ENCODE measurements around the gene DNAJB12.

Gene DNAJB12

GRCh38 chr10:72316748-72317435 is 37.8 kb downstream of the DNAJB12 start:
- H2AFZ ChIP-seq (ENCODE audit: low read depth, low read length) = no peak overlapping the region
- no peaks in the 10 kb centered on the region for H3K79me1 ChIP-seq (replicated peaks; ENCODE audit: low read length, poor library complexity, severe bottlenecking)
- H3K4me3 ChIP-seq (ENCODE audit: insufficient read depth in 1 of 2, low read depth in 1 of 2, low read length in 2 of 2) = no peak overlapping the region
- H2AK5ac ChIP-seq (ENCODE audit: low read length, severe bottlenecking) = no peak overlapping the region
- H2BK120ac ChIP-seq (ENCODE audit: low read depth, low read length) = no peak overlapping the region
- no peaks in the 10 kb centered on the region for H3K36me3 ChIP-seq (ENCODE audit: control insufficient read depth in 1 of 2, insufficient read depth in 2 of 2, low read depth in 1 of 2, low read length in 2 of 2)
- H3K23ac ChIP-seq (ENCODE audit: low read length in 2 of 2) = peak overlapping the region in 1 of 2 experiments; percentile 73
- no peak overlapping the region for H2BK5ac ChIP-seq (ENCODE audit: low read depth, low read length, poor library complexity, severe bottlenecking)
- no peak overlapping the region for H3K4me2 ChIP-seq (ENCODE audit: low read length, poor library complexity, severe bottlenecking)
- WGBS = 85% methylated on average over 12 of the region's 12 CpGs
- no peak overlapping the region for H3K9ac ChIP-seq (ENCODE audit: low read length)
- no peak overlapping the region for H3K27ac ChIP-seq (ENCODE audit: low read length, poor library complexity, severe bottlenecking)
- peak overlapping the region; percentile 46 to 70 for H2BK12ac ChIP-seq (ENCODE audit: low read length in 2 of 2)
- no peaks in the 10 kb centered on the region for H3K27me3 ChIP-seq (ENCODE audit: control insufficient read depth in 1 of 2, insufficient read depth in 1 of 2, low read length in 2 of 2)
- peak overlapping the region; percentile 55 for H2BK15ac ChIP-seq (ENCODE audit: low read depth, poor library complexity, severe bottlenecking)
- H4K8ac ChIP-seq (ENCODE audit: low read length) = no peak overlapping the region
- peak overlapping the region in 1 of 2 experiments; percentile 59 for H3K18ac ChIP-seq (ENCODE audit: low read depth in 1 of 2, low read length in 2 of 2)
- H3K14ac ChIP-seq (ENCODE audit: low read length in 2 of 2) = peak overlapping the region in 1 of 2 experiments; percentile 95
- peaks cover 28% of the 10 kb centered on the region for H3K4me1 ChIP-seq (ENCODE audit: control insufficient read depth, insufficient read depth, low read depth, low read length)
- H3K9me3 ChIP-seq (ENCODE audit: control insufficient read depth, low read length) = no peaks in the 10 kb centered on the region
- peak overlapping the region; percentile 55 for H4K91ac ChIP-seq (ENCODE audit: low read length)
- peak overlapping the region; percentile 7 to 90 for H3K4ac ChIP-seq (ENCODE audit: low read depth in 1 of 2, low read length in 2 of 2)
- DNase-seq = no peak

GRCh38 chr10:72316386-72316700 is 38.4 kb downstream of the DNAJB12 start:
- DNase-seq = no peak
- Histone ChIP-seq H4K8ac (ENCODE audit: low read length) (peak overlapping the region; percentile 19), H2BK120ac (ENCODE audit: low read depth, low read length) (no peak overlapping the region), H2BK5ac (ENCODE audit: low read depth, low read length, poor library complexity, severe bottlenecking) (no peak overlapping the region), H3K36me3 (ENCODE audit: control insufficient read depth in 1 of 2, insufficient read depth in 2 of 2, low read depth in 1 of 2, low read length in 2 of 2) (no peaks in the 10 kb centered on the region), H4K91ac (ENCODE audit: low read length) (peak overlapping the region; percentile 25), H3K79me1 (replicated peaks; ENCODE audit: low read length, poor library complexity, severe bottlenecking) (no peaks in the 10 kb centered on the region), H3K27ac (ENCODE audit: low read length, poor library complexity, severe bottlenecking) (no peak overlapping the region), H3K4me3 (ENCODE audit: insufficient read depth in 1 of 2, low read depth in 1 of 2, low read length in 2 of 2) (no peak overlapping the region), H3K4me2 (ENCODE audit: low read length, poor library complexity, severe bottlenecking) (no peak overlapping the region), H2BK12ac (ENCODE audit: low read length in 2 of 2) (peak overlapping the region; percentile 70 to 87), H2BK15ac (ENCODE audit: low read depth, poor library complexity, severe bottlenecking) (peak overlapping the region; percentile 75), H3K27me3 (ENCODE audit: control insufficient read depth in 1 of 2, insufficient read depth in 1 of 2, low read length in 2 of 2) (no peaks in the 10 kb centered on the region), H3K4me1 (ENCODE audit: control insufficient read depth, insufficient read depth, low read depth, low read length) (peaks cover 23% of the 10 kb centered on the region), H3K18ac (ENCODE audit: low read depth in 1 of 2, low read length in 2 of 2) (peak overlapping the region; percentile 48 to 71), H2AFZ (ENCODE audit: low read depth, low read length) (no peak overlapping the region), H3K23ac (ENCODE audit: low read length in 2 of 2) (no peak overlapping the region), H3K14ac (ENCODE audit: low read length in 2 of 2) (no peak overlapping the region), H3K9ac (ENCODE audit: low read length) (no peak overlapping the region), H2AK5ac (ENCODE audit: low read length, severe bottlenecking) (peak overlapping the region; percentile 13), H3K9me3 (ENCODE audit: control insufficient read depth, low read length) (no peaks in the 10 kb centered on the region), H3K4ac (ENCODE audit: low read depth in 1 of 2, low read length in 2 of 2) (peak overlapping the region; percentile 41 to 77)
- 82% methylated on average over 2 of the region's 3 CpGs for WGBS

- Histone ChIP-seq H3K4me3 (ENCODE audit: insufficient read depth in 1 of 2, low read depth in 1 of 2, low read length in 2 of 2) (no peak overlapping the region), H3K79me1 (replicated peaks; ENCODE audit: low read length, poor library complexity, severe bottlenecking) (no peaks in the 10 kb centered on the region), H3K9ac (ENCODE audit: low read length) (peak overlapping the region; percentile 30), H2BK12ac (ENCODE audit: low read length in 2 of 2) (peak overlapping the region; percentile 70 to 87), H3K14ac (ENCODE audit: low read length in 2 of 2) (no peak overlapping the region), H3K27ac (ENCODE audit: low read length, poor library complexity, severe bottlenecking) (no peak overlapping the region), H3K4ac (ENCODE audit: low read depth in 1 of 2, low read length in 2 of 2) (peak overlapping the region in 1 of 2 experiments; percentile 41), H3K9me3 (ENCODE audit: control insufficient read depth, low read length) (no peaks in the 10 kb centered on the region), H4K91ac (ENCODE audit: low read length) (peak overlapping the region; percentile 4), H2BK5ac (ENCODE audit: low read depth, low read length, poor library complexity, severe bottlenecking) (no peak overlapping the region), H3K36me3 (ENCODE audit: control insufficient read depth in 1 of 2, insufficient read depth in 2 of 2, low read depth in 1 of 2, low read length in 2 of 2) (no peaks in the 10 kb centered on the region), H2AFZ (ENCODE audit: low read depth, low read length) (no peak overlapping the region), H2BK15ac (ENCODE audit: low read depth, poor library complexity, severe bottlenecking) (no peak overlapping the region), H4K8ac (ENCODE audit: low read length) (peak overlapping the region; percentile 19), H3K18ac (ENCODE audit: low read depth in 1 of 2, low read length in 2 of 2) (peak overlapping the region; percentile 21 to 34), H3K27me3 (ENCODE audit: control insufficient read depth in 1 of 2, insufficient read depth in 1 of 2, low read length in 2 of 2) (no peaks in the 10 kb centered on the region), H3K4me1 (ENCODE audit: control insufficient read depth, insufficient read depth, low read depth, low read length) (peaks cover 19% of the 10 kb centered on the region), H2AK5ac (ENCODE audit: low read length, severe bottlenecking) (peak overlapping the region; percentile 13), H2BK120ac (ENCODE audit: low read depth, low read length) (no peak overlapping the region), H3K4me2 (ENCODE audit: low read length, poor library complexity, severe bottlenecking) (no peak overlapping the region), H3K23ac (ENCODE audit: low read length in 2 of 2) (no peak overlapping the region)
- WGBS = 89% methylated on average over 2 of the region's 2 CpGs
- no peak for DNase-seq
Observed at GRCh38 chr10:72315611-72316385, 38.9 kb downstream of the DNAJB12 start.

- H3K9ac ChIP-seq (ENCODE audit: low read length) = peak overlapping the region; percentile 30
- H3K4me1 ChIP-seq (ENCODE audit: control insufficient read depth, insufficient read depth, low read depth, low read length) = peaks cover 21% of the 10 kb centered on the region
- H2BK15ac ChIP-seq (ENCODE audit: low read depth, poor library complexity, severe bottlenecking) = peak overlapping the region; percentile 19
- H2BK5ac ChIP-seq (ENCODE audit: low read depth, low read length, poor library complexity, severe bottlenecking) = no peak overlapping the region
- no peaks in the 10 kb centered on the region for H3K36me3 ChIP-seq (ENCODE audit: control insufficient read depth in 1 of 2, insufficient read depth in 2 of 2, low read depth in 1 of 2, low read length in 2 of 2)
- H3K4me2 ChIP-seq (ENCODE audit: low read length, poor library complexity, severe bottlenecking) = no peak overlapping the region
- no peaks in the 10 kb centered on the region for H3K79me1 ChIP-seq (replicated peaks; ENCODE audit: low read length, poor library complexity, severe bottlenecking)
- H3K4ac ChIP-seq (ENCODE audit: low read depth in 1 of 2, low read length in 2 of 2) = no peak overlapping the region
- H2AFZ ChIP-seq (ENCODE audit: low read depth, low read length) = no peak overlapping the region
- H3K27me3 ChIP-seq (ENCODE audit: control insufficient read depth in 1 of 2, insufficient read depth in 1 of 2, low read length in 2 of 2) = no peaks in the 10 kb centered on the region
- peak overlapping the region; percentile 28 for H4K8ac ChIP-seq (ENCODE audit: low read length)
- H3K4me3 ChIP-seq (ENCODE audit: insufficient read depth in 1 of 2, low read depth in 1 of 2, low read length in 2 of 2) = no peak overlapping the region
- H2BK120ac ChIP-seq (ENCODE audit: low read depth, low read length) = peak overlapping the region; percentile 29
- no peak overlapping the region for H3K14ac ChIP-seq (ENCODE audit: low read length in 2 of 2)
- peak overlapping the region; percentile 60 for H4K91ac ChIP-seq (ENCODE audit: low read length)
- no peaks in the 10 kb centered on the region for H3K9me3 ChIP-seq (ENCODE audit: control insufficient read depth, low read length)
- DNase-seq = no peak
- peak overlapping the region in 1 of 2 experiments; percentile 13 for H3K18ac ChIP-seq (ENCODE audit: low read depth in 1 of 2, low read length in 2 of 2)
- 93% methylated on average over 7 of the region's 7 CpGs for WGBS
- peak overlapping the region; percentile 7 to 9 for H2BK12ac ChIP-seq (ENCODE audit: low read length in 2 of 2)
- H3K27ac ChIP-seq (ENCODE audit: low read length, poor library complexity, severe bottlenecking) = no peak overlapping the region
- H3K23ac ChIP-seq (ENCODE audit: low read length in 2 of 2) = no peak overlapping the region
- no peak overlapping the region for H2AK5ac ChIP-seq (ENCODE audit: low read length, severe bottlenecking)
Observed at GRCh38 chr10:72315054-72315453, 39.7 kb downstream of the DNAJB12 start.
